Peyer's patch (tissue), 4 donors: Measurements from ENCODE around the gene CADM1. TPM values are rescaled to one million over a fixed set of nuclear protein-coding genes. Genes with fewer than 3 reads are reported as not detected.

Source experiments
- DNase-seq, 3 donors: peaks; one replicate each; pipeline ENCODE4 v3.0.0-alpha.2; 2017 to 2019
- H3K27ac ChIP-seq, 4 donors: fragments of 200-600 bp; sonication (generic); one replicate each; pipeline ENCODE4 v1.5.1; 2016 to 2019
- H3K27me3 ChIP-seq, 2 donors: fragments of 200-600 bp; sonication (generic); one replicate each; pipeline ENCODE4 v1.5.1; 2019
- H3K36me3 ChIP-seq, 3 donors: fragments of 200-600 bp; sonication (generic); one replicate each; pipeline ENCODE4 v1.5.1; 2016 to 2019
- H3K4me1 ChIP-seq, 4 donors: fragments of 200-600 bp; sonication (generic); one replicate each; pipeline ENCODE4 v1.5.1; 2016 to 2019
- H3K4me3 ChIP-seq, 4 donors: fragments of 200-600 bp; sonication (generic); 1 replicate in 3 of 4; 2 replicates in 1 of 4; pipeline ENCODE4 v1.5.1; 2016 to 2019; ENCODE audit warnings: mild to moderate bottlenecking in 1 of 4
- H3K9me3 ChIP-seq, 4 donors: fragments of 200-600 bp; sonication (generic); one replicate each; pipeline ENCODE4 v1.5.1; 2016 to 2019; ENCODE audit warnings: mild to moderate bottlenecking in 1 of 4
- CTCF ChIP-seq, 6 experiments: fragments of 450-650 bp in 4 of 6; fragments of 200-600 bp in 2 of 6; sonication (generic) in 1 of 6; IDR thresholded peaks; one replicate each; pipeline ENCODE4 v1.5.1; 2017 to 2019; ENCODE audit warnings: antibody characterized with exemption in 6 of 6, mild to moderate bottlenecking in 3 of 6, moderate library complexity in 1 of 6
- POLR2A ChIP-seq, 2 donors: fragments of 450-650 bp; IDR thresholded peaks; one replicate each; pipeline ENCODE4 v1.5.1; 2017; ENCODE audit warnings: antibody characterized with exemption in 2 of 2, mild to moderate bottlenecking in 2 of 2, moderate library complexity in 2 of 2
- total RNA-seq, 4 donors: library from RNA; depleted of rRNA; stranded (reverse); fragments of >200 nt; gene quantifications; one replicate each; pipeline ENCODE4 v1.1.0, GENCODE V29; 2016

Gene CADM1
- total RNA-seq, 4 donors from 2014 or later = 0.38 to 8.3 (median 2.5) TPM

DNA sequence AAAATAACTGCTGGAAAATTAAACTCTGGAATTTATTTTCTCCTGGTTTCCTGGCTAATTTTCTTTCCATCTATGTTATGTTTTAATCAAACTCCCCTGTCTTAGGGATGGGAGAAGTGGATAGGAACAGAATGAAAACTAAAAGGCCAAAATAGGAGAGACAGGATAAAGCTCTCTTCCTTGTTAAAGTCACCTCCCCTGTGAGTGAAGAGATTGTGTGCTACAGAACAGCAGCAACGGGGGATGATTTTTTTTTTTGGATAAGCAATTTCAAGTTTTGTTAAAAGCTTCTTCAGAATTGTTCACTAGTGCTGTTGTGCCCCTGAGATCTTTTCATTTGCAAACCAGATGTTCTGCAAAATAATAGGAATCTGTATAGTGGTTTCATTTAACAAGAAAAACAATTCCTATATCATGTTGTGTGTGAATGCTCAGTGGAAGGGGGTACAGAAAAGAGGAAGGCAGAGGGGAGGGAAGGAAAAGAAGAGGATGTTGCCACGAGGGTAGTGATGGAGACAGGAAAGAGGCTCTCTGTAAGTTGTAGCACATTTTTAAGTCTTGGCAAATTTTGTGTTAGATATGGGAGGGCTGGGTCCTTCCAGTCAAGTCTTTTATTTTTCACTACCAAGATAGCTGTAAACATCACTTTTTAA lies 301.2 kb downstream of the CADM1 start:
- TF ChIP-seq POLR2A (IDR thresholded peaks at IDR 0.05) (no peak), CTCF (IDR thresholded peaks at IDR 0.05) (no peak)
- Histone ChIP-seq H3K4me1 (no peaks in the 10 kb centered on the region), H3K4me3 (no peak overlapping the region), H3K9me3 (no peaks in the 10 kb centered on the region), H3K27me3 (no peaks in the 10 kb centered on the region), H3K36me3 (no peaks in the 10 kb centered on the region), H3K27ac (no peak overlapping the region)
- no peak for DNase-seq

DNA sequence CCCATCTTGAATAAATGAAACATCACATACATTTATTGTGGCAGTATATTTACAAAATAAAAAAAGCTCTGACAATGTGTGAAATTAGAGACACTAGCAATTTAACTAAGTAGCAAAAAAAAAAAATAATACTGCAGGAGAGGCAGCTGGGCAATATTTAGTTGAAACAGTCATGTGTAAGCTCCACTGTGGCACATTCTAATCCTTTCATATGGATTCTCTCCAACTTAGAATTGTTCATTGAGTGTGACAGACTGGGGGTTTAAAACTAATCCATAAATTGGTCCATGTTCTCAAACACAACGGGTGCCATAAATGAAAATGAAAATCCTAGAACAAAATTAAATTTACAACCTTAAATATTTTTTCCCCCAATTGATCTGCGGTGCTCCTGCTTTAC lies 302.1 kb downstream of the CADM1 start:
- TF ChIP-seq CTCF (IDR thresholded peaks at IDR 0.05) (no peak), POLR2A (IDR thresholded peaks at IDR 0.05) (no peak)
- no peaks in the 10 kb centered on the region for H3K27me3 ChIP-seq

DNA sequence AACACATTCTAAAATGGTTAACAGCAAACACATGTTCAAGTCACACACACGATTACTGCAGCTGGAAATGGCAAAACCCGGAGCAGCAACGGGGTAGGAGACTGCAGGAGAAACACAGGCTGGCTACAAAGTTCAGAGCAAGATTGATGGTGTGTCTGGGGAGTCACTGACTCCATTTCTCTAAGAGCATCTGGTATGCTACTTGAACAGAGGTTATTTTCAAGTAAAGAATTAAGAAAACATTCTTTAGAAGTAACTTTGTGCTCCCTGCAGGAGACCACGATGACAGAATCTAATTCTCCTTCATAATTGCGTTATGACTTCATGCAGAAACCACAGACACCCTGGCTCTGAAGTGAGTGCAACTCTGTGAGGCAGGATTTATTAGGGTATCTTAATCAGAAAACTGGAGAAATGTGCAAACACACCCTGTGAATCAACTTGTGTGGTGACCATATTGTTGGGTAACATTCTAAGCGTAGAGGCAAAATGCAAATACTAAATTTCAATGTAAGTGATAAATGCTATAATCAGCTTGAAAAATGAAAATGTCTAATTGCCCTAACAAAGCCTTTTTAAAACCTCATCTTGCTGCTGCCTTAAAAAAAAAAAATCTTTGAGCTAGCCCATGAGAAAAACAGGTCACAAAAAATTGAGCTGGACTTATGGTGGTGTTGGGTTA lies 303.0 kb downstream of the CADM1 start:
- no peak for DNase-seq

More for the DNA sequence above, 302.1 kb downstream of the CADM1 start:
- Histone ChIP-seq H3K4me1 (no peaks in the 10 kb centered on the region), H3K36me3 (no peaks in the 10 kb centered on the region), H3K27ac (no peak overlapping the region), H3K4me3 (no peak overlapping the region), H3K9me3 (no peaks in the 10 kb centered on the region)
- no peak for DNase-seq

DNA sequence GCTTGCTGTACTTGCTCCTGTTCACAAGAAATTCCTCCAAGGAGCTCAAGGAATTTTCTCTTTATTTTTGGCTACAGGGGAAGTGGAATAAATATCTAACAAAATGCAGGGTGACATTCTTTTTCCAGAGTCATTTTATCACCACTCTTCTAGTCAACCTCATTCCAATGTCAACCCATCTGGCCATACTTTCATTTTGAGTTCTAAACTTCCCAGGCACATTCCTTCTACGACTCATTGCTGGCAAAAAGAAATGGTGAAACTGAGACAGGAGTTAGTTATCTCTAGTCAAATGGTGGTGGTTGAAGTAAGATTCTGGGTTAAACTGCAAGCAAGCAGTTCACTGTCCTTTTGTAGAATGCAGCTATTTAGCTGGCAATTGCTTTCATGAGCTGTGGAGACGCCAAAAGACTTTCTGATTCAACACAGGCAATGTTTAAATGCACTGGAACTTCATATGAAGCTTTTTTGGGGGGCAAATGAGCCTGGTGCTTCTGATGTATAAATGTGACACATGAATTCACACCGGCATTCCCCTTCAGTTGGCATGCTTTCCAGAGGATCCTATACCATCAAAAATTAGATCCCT lies 304.6 kb downstream of the CADM1 start:
- Histone ChIP-seq H3K4me1 (no peaks in the 10 kb centered on the region), H3K36me3 (no peaks in the 10 kb centered on the region), H3K4me3 (no peak overlapping the region), H3K27me3 (no peaks in the 10 kb centered on the region), H3K9me3 (no peaks in the 10 kb centered on the region), H3K27ac (no peak overlapping the region)
- no peak for DNase-seq
- TF ChIP-seq POLR2A (IDR thresholded peaks at IDR 0.05) = no peak
- TF ChIP-seq CTCF (IDR thresholded peaks at IDR 0.05) = no peak

More for the DNA sequence above, 303.0 kb downstream of the CADM1 start:
- TF ChIP-seq POLR2A (IDR thresholded peaks at IDR 0.05) = no peak
- TF ChIP-seq CTCF (IDR thresholded peaks at IDR 0.05) = no peak
- Histone ChIP-seq H3K36me3 (no peaks in the 10 kb centered on the region), H3K9me3 (no peaks in the 10 kb centered on the region), H3K27me3 (no peaks in the 10 kb centered on the region), H3K4me1 (no peaks in the 10 kb centered on the region), H3K4me3 (no peak overlapping the region), H3K27ac (no peak overlapping the region)

GRCh38 chr11:115198321-115198741 lies 305.9 kb downstream of the CADM1 start:
- no peak overlapping the region for H3K4me3 ChIP-seq
- H3K27ac ChIP-seq = no peak overlapping the region
- H3K4me1 ChIP-seq = no peaks in the 10 kb centered on the region
- no peaks in the 10 kb centered on the region for H3K36me3 ChIP-seq
- no peaks in the 10 kb centered on the region for H3K9me3 ChIP-seq
- DNase-seq = no peak
- H3K27me3 ChIP-seq = no peaks in the 10 kb centered on the region
- TF ChIP-seq POLR2A (IDR thresholded peaks at IDR 0.05) (no peak), CTCF (IDR thresholded peaks at IDR 0.05) (no peak)
